Kidney capillary endothelial cell (primary cell): Measurements from ENCODE around the gene ART1.
"Not testable (repeated sequence)": the region's sequence is repeated elsewhere in the genome, so short reads cannot be mapped to it uniquely, and the experiment has no call there.

Experiments
- DNase-seq: peaks from one replicate; pipeline ENCODE4 v3.0.0-alpha.2; 2018; ENCODE audit warnings: low spot score

ART1 gene

GRCh38 chr11:3644817-3645235 is at the start of gene ART1:
ART1 (plus strand) TSS chr11:3645128; CDS start chr11:3659214, 14,086 bp downstream.
- no peak for DNase-seq

- DNase-seq: not testable (repeated sequence)
Observed at GRCh38 chr11:3597743-3598142, 47.2 kb upstream of the ART1 start.

GRCh38 chr11:3600201-3600600 is 44.7 kb upstream of the ART1 start:
- not testable (repeated sequence) for DNase-seq

GRCh38 chr11:3604167-3604566 is 40.8 kb upstream of the ART1 start:
- no peak for DNase-seq

- DNase-seq: no peak
Observed at GRCh38 chr11:3605283-3605662, 39.7 kb upstream of the ART1 start.

GRCh38 chr11:3605771-3606203 is 39.1 kb upstream of the ART1 start:
- no peak for DNase-seq

- peak; percentile 38 for DNase-seq
Observed at GRCh38 chr11:3609416-3610265, 35.3 kb upstream of the ART1 start.

- DNase-seq: no peak
Observed at GRCh38 chr11:3610846-3611245, 34.1 kb upstream of the ART1 start.

- DNase-seq: no peak
Observed at GRCh38 chr11:3611976-3612678, 32.8 kb upstream of the ART1 start.

GRCh38 chr11:3613998-3614741 is 30.8 kb upstream of the ART1 start:
- no peak for DNase-seq

GRCh38 chr11:3614742-3615171 is 30.2 kb upstream of the ART1 start:
- no peak for DNase-seq

GRCh38 chr11:3615998-3616397 is 28.9 kb upstream of the ART1 start:
- no peak for DNase-seq

GRCh38 chr11:3616721-3617460 is 28.0 kb upstream of the ART1 start:
- DNase-seq: no peak

GRCh38 chr11:3617990-3618389 is 26.9 kb upstream of the ART1 start:
- DNase-seq: no peak

GRCh38 chr11:3622521-3622920 is 22.4 kb upstream of the ART1 start:
- DNase-seq: no peak

- no peak for DNase-seq
Observed at GRCh38 chr11:3623121-3623520, 21.8 kb upstream of the ART1 start.

GRCh38 chr11:3623767-3624458 is 21.0 kb upstream of the ART1 start:
- DNase-seq: no peak

GRCh38 chr11:3626250-3626960 is 18.5 kb upstream of the ART1 start:
- DNase-seq: no peak

- no peak for DNase-seq
Observed at GRCh38 chr11:3627291-3627690, 17.6 kb upstream of the ART1 start.

- no peak for DNase-seq
Observed at GRCh38 chr11:3631331-3631730, 13.6 kb upstream of the ART1 start.
